ENCODE data around the gene ANKRD35.

DNA sequence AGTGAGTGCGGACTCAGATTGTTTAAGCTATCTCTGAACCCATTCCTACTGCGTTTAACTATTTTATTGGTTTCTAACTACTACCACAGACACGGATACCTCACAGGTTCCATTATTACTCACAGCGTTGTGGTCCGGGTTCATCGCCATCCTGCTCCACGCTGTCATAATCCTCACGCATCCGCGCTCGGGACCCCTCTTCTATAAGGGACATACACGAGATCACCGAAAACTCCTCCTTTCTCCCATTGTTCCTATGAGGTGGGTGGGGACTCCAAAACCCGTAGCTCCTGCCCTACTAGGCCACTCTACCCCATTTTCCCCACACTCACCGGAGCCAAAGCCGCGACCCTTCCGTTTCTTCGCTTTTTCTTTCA is 41.0 kb upstream of the ANKRD35 start:
- TF ChIP-seq POLR2A (IDR thresholded peaks at IDR 0.05; ENCODE audit: extremely low read depth, insufficient read length): no peak
- TF ChIP-seq, protein P1, sequence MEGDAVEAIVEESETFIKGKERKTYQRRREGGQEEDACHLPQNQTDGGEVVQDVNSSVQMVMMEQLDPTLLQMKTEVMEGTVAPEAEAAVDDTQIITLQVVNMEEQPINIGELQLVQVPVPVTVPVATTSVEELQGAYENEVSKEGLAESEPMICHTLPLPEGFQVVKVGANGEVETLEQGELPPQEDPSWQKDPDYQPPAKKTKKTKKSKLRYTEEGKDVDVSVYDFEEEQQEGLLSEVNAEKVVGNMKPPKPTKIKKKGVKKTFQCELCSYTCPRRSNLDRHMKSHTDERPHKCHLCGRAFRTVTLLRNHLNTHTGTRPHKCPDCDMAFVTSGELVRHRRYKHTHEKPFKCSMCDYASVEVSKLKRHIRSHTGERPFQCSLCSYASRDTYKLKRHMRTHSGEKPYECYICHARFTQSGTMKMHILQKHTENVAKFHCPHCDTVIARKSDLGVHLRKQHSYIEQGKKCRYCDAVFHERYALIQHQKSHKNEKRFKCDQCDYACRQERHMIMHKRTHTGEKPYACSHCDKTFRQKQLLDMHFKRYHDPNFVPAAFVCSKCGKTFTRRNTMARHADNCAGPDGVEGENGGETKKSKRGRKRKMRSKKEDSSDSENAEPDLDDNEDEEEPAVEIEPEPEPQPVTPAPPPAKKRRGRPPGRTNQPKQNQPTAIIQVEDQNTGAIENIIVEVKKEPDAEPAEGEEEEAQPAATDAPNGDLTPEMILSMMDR (IDR thresholded peaks at IDR 0.05; ENCODE audit: low read depth, low read length): no peak

Data from NB4 (cell line).